ENCODE measurements around the gene ASAP3. TPM values are rescaled to one million over a fixed set of nuclear protein-coding genes. Genes with fewer than 3 reads are reported as not detected.
A peak's percentile ranks its signal among the peaks of the same experiment; 100 is the strongest.

The ASAP3 gene
- total and polyA plus RNA-seq, 12 donors = 22.4 to 122 (median 77.3) TPM

GRCh38 chr1:23424293-23425192, 59.4 kb downstream of the ASAP3 start, which contains the start of gene TCEA3:
Gene TCEA3, minus strand, starts transcription at chr1:23424748. Its CDS starts 115 bp downstream, at chr1:23424633.
- intact Hi-C loops (cut with DNase I) = loop anchor here (5.0 to 10.0 kb wide), 2 partner anchors 48 to 110 kb away; partner anchors contain the start of gene E2F2 (in 1 of the 2)
- peak within 1 kb of the TSS; percentile 57 to 89 (median 85) for H3K27ac ChIP-seq
- H3K36me3 ChIP-seq (replicated peaks in 1 of 2) = no peaks in the 10 kb centered on the region

GRCh38 chr1:23423415-23424292, 60.3 kb downstream of the ASAP3 start:
- Histone ChIP-seq H3K27ac (peak overlapping the region in 4 of 5 donors; percentile 84 to 89 (median 86)), H3K27me3 (no peaks in the 10 kb centered on the region), H3K4me3 (peak overlapping the region; percentile 0 to 82 (median 40)), H3K4me1 (replicated peaks in 1 of 2) (peaks cover 27 to 41% of the 10 kb centered on the region in 2 donors), H3K9me3 (replicated peaks in 1 of 3) (no peaks in the 10 kb centered on the region), H3K36me3 (replicated peaks in 1 of 2) (no peaks in the 10 kb centered on the region)
- 6 to 14% (median 9%) methylated on average over 8 to 46 of the region's 46 CpGs; no CpG with 5 or more reads in 1 of the 4 donors for WGBS, 4 donors
- peak; percentile 65 to 78 (median 70) for DNase-seq
- TF ChIP-seq POLR2A (IDR thresholded peaks at IDR 0.05) (peak in 1 of 2 donors; percentile 21), CTCF (IDR thresholded peaks at IDR 0.05) (no peak)
- intact Hi-C loops (cut with DNase I) = loop anchor here in 1 of 2 donors (10.0 kb wide), 1 partner anchor 111 kb away; the partner anchor contains the start of gene E2F2

More at GRCh38 chr1:23424293-23425192, 59.4 kb downstream of the ASAP3 start, which contains the start of gene TCEA3:
- no peaks in the 10 kb centered on the region for H3K27me3 ChIP-seq
- DNase-seq = peak; percentile 76 to 84 (median 80)
- H3K4me3 ChIP-seq = peak within 1 kb of the TSS; percentile 0 to 82 (median 40)
- TF ChIP-seq POLR2A (IDR thresholded peaks at IDR 0.05) (peak in 1 of 2 donors; percentile 41), CTCF (IDR thresholded peaks at IDR 0.05) (peak in 1 of 6 experiments; percentile 5)
- H3K9me3 ChIP-seq (replicated peaks in 1 of 3) = no peaks in the 10 kb centered on the region
- peaks cover 27 to 41% of the 10 kb centered on the region in 2 donors for H3K4me1 ChIP-seq (replicated peaks in 1 of 2)
- 1 to 6% (median 1%) methylated on average over 3 to 82 of the region's 84 CpGs for WGBS, 4 donors

GRCh38 chr1:23422941-23423340, 61.0 kb downstream of the ASAP3 start:
- peaks cover 30 to 42% of the 10 kb centered on the region in 2 donors for H3K4me1 ChIP-seq (replicated peaks in 1 of 2)
- H3K36me3 ChIP-seq (replicated peaks in 1 of 2) = no peaks in the 10 kb centered on the region
- TF ChIP-seq POLR2A (IDR thresholded peaks at IDR 0.05) = no peak
- no peak for TF ChIP-seq CTCF (IDR thresholded peaks at IDR 0.05)
- H3K4me3 ChIP-seq = peak overlapping the region in 1 of 4 donors; percentile 82
- no peaks in the 10 kb centered on the region for H3K27me3 ChIP-seq
- DNase-seq = peak in 1 of 7 donors; percentile 30
- WGBS, 4 donors = 42 to 66% (median 61%) methylated on average over 5 to 6 of the region's 6 CpGs
- H3K9me3 ChIP-seq (replicated peaks in 1 of 3) = no peaks in the 10 kb centered on the region
- intact Hi-C loops (cut with DNase I) = loop anchor here in 1 of 2 donors (10.0 kb wide), 1 partner anchor 112 kb away; the partner anchor contains the start of gene E2F2
- H3K27ac ChIP-seq = peak overlapping the region in 4 of 5 donors; percentile 84 to 89 (median 86)

Data from adrenal gland (tissue), 12 donors.